ENCODE data around the gene VSX2. TPM values are rescaled to one million over a fixed set of nuclear protein-coding genes. Genes with fewer than 3 reads are reported as not detected.

Gene VSX2
- total and polyA plus RNA-seq, 8 donors = not detected

DNA sequence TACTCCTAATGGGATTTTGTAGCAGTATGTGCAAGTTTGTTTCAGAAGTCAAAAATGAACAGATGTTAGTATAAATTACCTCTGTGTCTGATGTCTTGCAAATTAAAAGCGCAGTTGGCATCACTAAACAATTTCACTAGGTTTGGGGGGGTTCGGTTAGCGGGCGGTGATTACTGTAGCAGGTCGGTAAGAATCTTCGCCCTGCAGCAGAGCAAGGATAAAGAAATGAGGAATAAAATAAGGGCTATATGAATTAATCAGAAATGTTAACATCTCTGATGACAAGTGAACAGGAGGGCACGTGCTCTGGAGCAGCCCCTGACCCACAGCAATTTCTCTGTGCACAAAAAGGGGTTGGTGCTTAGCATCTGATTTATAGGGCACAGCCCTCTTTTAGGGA, 43.6 kb upstream of the VSX2 start:
- WGBS, 5 donors = 94 to 97% (median 96%) methylated on average over 7 of the region's 7 CpGs
- intact Hi-C loops (cut with DNase I; ENCODE audit: low total_unique reads) = no loop called here
- peaks cover 11 to 23% (median 21%) of the 10 kb centered on the region in 4 donors for H3K36me3 ChIP-seq

DNA sequence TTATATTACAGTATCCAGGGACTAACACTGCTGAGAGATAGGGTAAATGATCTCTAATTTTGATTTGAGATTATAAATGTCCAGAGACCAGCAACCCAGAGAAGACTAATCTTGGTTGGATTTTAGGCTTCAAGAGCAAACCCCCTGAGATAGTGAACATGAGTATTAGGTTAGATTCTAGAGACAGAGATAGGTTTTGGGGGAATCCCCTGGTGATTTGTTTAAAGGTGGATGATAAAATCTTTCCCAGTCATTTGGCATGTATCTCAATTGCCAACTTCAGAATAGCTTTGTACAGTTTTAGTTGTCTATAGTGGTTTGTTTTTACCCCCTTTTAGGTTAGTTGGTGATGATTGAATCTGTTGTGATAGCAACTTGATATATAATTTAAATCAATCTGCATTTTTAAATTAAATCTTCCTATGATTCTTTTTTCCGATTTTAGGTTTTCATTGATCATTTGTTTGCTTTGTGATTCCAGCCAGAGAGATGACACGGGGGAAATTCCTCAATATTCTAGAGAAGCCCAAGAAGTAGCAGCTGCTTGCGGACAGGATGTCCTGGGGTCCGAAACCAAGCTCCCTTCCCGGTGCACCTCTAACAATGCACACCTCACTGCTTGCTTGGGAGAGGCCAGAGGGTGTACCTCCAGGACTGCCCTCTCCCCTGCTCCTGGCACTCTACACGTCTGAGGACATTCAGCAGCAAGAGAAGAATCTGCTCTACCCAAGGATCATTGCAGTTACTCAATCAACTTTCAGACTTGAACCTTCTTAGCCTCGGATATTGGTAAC, 40.6 kb upstream of the VSX2 start:
- Histone ChIP-seq H3K36me3 (peaks cover 14 to 47% (median 40%) of the 10 kb centered on the region in 4 donors), H3K27ac (no peak overlapping the region), H3K4me1 (no peaks in the 10 kb centered on the region), H3K9me3 (no peaks in the 10 kb centered on the region), H3K4me3 (no peak overlapping the region), H3K27me3 (no peaks in the 10 kb centered on the region)
- TF ChIP-seq EP300 (IDR thresholded peaks at IDR 0.05) (no peak), POLR2AphosphoS5 (IDR thresholded peaks at IDR 0.05) (no peak), POLR2A (IDR thresholded peaks at IDR 0.05) (no peak)
- TF ChIP-seq, protein P1, sequence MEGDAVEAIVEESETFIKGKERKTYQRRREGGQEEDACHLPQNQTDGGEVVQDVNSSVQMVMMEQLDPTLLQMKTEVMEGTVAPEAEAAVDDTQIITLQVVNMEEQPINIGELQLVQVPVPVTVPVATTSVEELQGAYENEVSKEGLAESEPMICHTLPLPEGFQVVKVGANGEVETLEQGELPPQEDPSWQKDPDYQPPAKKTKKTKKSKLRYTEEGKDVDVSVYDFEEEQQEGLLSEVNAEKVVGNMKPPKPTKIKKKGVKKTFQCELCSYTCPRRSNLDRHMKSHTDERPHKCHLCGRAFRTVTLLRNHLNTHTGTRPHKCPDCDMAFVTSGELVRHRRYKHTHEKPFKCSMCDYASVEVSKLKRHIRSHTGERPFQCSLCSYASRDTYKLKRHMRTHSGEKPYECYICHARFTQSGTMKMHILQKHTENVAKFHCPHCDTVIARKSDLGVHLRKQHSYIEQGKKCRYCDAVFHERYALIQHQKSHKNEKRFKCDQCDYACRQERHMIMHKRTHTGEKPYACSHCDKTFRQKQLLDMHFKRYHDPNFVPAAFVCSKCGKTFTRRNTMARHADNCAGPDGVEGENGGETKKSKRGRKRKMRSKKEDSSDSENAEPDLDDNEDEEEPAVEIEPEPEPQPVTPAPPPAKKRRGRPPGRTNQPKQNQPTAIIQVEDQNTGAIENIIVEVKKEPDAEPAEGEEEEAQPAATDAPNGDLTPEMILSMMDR (IDR thresholded peaks at IDR 0.05) = no peak
- no peak for DNase-seq
- intact Hi-C loops (cut with DNase I; ENCODE audit: low total_unique reads) = no loop called here
- 90 to 95% (median 93%) methylated on average over 7 of the region's 7 CpGs for WGBS, 5 donors

More for the DNA sequence above, 43.6 kb upstream of the VSX2 start:
- no peak for TF ChIP-seq POLR2A (IDR thresholded peaks at IDR 0.05)
- TF ChIP-seq EP300 (IDR thresholded peaks at IDR 0.05) = no peak
- no peak for TF ChIP-seq POLR2AphosphoS5 (IDR thresholded peaks at IDR 0.05)
- TF ChIP-seq, protein P1 (IDR thresholded peaks at IDR 0.05) = no peak
- no peak overlapping the region for H3K4me3 ChIP-seq
- H3K9me3 ChIP-seq = no peaks in the 10 kb centered on the region
- no peaks in the 10 kb centered on the region for H3K4me1 ChIP-seq
- no peak for DNase-seq
- H3K27me3 ChIP-seq = no peaks in the 10 kb centered on the region
- no peak overlapping the region for H3K27ac ChIP-seq

DNA sequence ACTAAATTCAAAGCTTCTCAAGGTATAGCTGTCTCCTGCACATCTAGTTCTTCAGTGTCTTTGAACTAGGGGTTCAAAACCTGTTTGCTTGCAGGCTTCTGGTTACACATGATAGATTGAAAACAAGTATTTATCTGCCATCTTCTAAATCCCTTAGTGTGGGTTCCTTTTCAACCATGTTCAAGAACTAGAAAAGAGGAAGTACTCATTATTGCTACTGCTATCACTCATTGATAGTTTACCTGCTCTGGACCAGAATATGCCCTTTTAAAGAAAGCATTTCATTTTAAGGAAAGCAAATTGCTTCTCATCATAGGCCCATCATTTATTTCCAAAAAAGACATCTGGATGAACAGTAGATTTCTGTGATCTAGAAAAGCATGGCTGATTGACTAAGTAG, 37.1 kb upstream of the VSX2 start:
- Histone ChIP-seq H3K4me1 (no peaks in the 10 kb centered on the region), H3K9me3 (no peaks in the 10 kb centered on the region), H3K36me3 (peaks cover 14 to 54% (median 42%) of the 10 kb centered on the region in 4 donors), H3K27me3 (no peaks in the 10 kb centered on the region), H3K27ac (no peak overlapping the region), H3K4me3 (no peak overlapping the region)
- intact Hi-C loops (cut with DNase I; ENCODE audit: low total_unique reads) = no loop called here
- no peak for DNase-seq
- TF ChIP-seq POLR2A (IDR thresholded peaks at IDR 0.05) = no peak
- TF ChIP-seq EP300 (IDR thresholded peaks at IDR 0.05) = no peak
- TF ChIP-seq POLR2AphosphoS5 (IDR thresholded peaks at IDR 0.05) = no peak
- TF ChIP-seq, protein P1 (IDR thresholded peaks at IDR 0.05) = no peak

DNA sequence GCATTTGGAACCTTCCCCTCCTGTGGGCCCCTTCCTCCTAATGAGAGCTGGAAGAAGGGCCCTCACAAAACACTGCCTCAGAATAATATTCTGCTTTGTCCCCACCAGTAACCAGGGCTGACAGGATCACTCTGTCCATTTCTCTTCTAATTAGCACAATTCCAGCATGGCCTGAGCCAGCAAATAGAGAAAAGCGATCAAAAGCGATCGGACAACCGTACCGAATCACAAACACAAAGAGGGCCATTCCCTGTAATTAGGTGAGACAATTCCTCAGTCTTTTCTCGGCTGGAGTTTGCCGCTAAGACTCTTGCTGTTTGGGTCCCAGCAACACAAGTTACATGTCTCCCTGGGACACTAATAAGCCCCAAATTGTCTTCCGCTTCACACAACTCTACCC, 35.6 kb upstream of the VSX2 start:
- TF ChIP-seq POLR2AphosphoS5 (IDR thresholded peaks at IDR 0.05) (no peak), EP300 (IDR thresholded peaks at IDR 0.05) (no peak), POLR2A (IDR thresholded peaks at IDR 0.05) (no peak)
- TF ChIP-seq, protein P1 (IDR thresholded peaks at IDR 0.05) = no peak
- Histone ChIP-seq H3K9me3 (no peaks in the 10 kb centered on the region), H3K27me3 (no peaks in the 10 kb centered on the region), H3K36me3 (peaks cover 14 to 54% (median 41%) of the 10 kb centered on the region in 4 donors), H3K4me3 (no peak overlapping the region), H3K27ac (no peak overlapping the region), H3K4me1 (no peaks in the 10 kb centered on the region)
- no peak for DNase-seq
- intact Hi-C loops (cut with DNase I; ENCODE audit: low total_unique reads) = no loop called here
- 94 to 98% (median 96%) methylated on average over 8 of the region's 8 CpGs for WGBS, 5 donors
